NB4 (cell line): ENCODE data around the gene DSCAML1.

Experiments used
- DNase-seq: peaks from one replicate; pipeline ENCODE4 v3.0.0; 2010; ENCODE audit warnings: low read depth
- H3K4me3 ChIP-seq: one replicate; pipeline ENCODE4 v1.5.1; 2011; ENCODE audit warnings: mild to moderate bottlenecking, low read depth, low read length, moderate library complexity
- MAX ChIP-seq: IDR thresholded peaks from 2 replicates; pipeline ENCODE4 v1.6.1; 2011; ENCODE audit warnings: low read depth, low read length
- MYC ChIP-seq: IDR thresholded peaks from 2 replicates; pipeline ENCODE4 v1.6.1; 2011; ENCODE audit warnings: low read depth, low read length
- POLR2A ChIP-seq: IDR thresholded peaks from 2 replicates; pipeline ENCODE4 v1.6.1; 2011; ENCODE audit warnings: mild to moderate bottlenecking; ENCODE audit not compliant: insufficient read length; ENCODE audit errors: extremely low read depth
- TF ChIP-seq, protein P1 (sequence below): IDR thresholded peaks from one replicate; pipeline ENCODE4 v1.5.1; 2012; ENCODE audit warnings: low read depth, low read length

Gene DSCAML1

GRCh38 chr11:117792992-117793391, 4.0 kb downstream of the DSCAML1 start:
- DNase-seq: no peak
- TF ChIP-seq POLR2A (no peak), MYC (no peak), MAX (no peak)
- TF ChIP-seq, protein P1, sequence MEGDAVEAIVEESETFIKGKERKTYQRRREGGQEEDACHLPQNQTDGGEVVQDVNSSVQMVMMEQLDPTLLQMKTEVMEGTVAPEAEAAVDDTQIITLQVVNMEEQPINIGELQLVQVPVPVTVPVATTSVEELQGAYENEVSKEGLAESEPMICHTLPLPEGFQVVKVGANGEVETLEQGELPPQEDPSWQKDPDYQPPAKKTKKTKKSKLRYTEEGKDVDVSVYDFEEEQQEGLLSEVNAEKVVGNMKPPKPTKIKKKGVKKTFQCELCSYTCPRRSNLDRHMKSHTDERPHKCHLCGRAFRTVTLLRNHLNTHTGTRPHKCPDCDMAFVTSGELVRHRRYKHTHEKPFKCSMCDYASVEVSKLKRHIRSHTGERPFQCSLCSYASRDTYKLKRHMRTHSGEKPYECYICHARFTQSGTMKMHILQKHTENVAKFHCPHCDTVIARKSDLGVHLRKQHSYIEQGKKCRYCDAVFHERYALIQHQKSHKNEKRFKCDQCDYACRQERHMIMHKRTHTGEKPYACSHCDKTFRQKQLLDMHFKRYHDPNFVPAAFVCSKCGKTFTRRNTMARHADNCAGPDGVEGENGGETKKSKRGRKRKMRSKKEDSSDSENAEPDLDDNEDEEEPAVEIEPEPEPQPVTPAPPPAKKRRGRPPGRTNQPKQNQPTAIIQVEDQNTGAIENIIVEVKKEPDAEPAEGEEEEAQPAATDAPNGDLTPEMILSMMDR: no peak
- H3K4me3 ChIP-seq: no peak overlapping the region

- TF ChIP-seq POLR2A (no peak), MYC (no peak), MAX (no peak)
- TF ChIP-seq, protein P1: no peak
- no peak overlapping the region for H3K4me3 ChIP-seq
- no peak for DNase-seq
Measured at GRCh38 chr11:117792241-117792640, 4.8 kb downstream of the DSCAML1 start.

GRCh38 chr11:117790279-117790678, 6.7 kb downstream of the DSCAML1 start:
- no peak for DNase-seq
- TF ChIP-seq MYC (no peak), POLR2A (no peak), MAX (no peak)
- TF ChIP-seq, protein P1: no peak
- no peak overlapping the region for H3K4me3 ChIP-seq

DNA sequence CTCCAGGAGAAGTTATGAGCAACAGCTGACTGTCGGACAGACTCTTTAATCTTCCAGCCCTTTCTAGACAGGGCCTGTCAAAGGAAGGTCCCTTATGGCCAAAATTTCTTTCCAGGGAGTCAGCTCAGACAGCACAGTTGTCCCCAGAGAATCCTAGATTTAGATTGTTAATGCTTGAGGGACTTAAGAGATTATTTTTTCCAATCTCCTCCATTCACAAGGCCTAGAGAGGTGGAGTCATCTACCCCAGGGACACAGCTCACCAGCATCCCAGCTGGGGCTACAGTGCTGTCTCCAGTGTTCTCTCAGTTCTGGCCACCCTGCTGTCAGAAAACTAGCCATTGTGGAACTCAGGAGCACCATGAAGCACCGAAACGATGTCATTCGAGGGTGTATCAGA, 7.8 kb downstream of the DSCAML1 start:
- no peak overlapping the region for H3K4me3 ChIP-seq
- TF ChIP-seq MAX (no peak), MYC (no peak), POLR2A (no peak)
- TF ChIP-seq, protein P1: no peak
- no peak for DNase-seq

DNA sequence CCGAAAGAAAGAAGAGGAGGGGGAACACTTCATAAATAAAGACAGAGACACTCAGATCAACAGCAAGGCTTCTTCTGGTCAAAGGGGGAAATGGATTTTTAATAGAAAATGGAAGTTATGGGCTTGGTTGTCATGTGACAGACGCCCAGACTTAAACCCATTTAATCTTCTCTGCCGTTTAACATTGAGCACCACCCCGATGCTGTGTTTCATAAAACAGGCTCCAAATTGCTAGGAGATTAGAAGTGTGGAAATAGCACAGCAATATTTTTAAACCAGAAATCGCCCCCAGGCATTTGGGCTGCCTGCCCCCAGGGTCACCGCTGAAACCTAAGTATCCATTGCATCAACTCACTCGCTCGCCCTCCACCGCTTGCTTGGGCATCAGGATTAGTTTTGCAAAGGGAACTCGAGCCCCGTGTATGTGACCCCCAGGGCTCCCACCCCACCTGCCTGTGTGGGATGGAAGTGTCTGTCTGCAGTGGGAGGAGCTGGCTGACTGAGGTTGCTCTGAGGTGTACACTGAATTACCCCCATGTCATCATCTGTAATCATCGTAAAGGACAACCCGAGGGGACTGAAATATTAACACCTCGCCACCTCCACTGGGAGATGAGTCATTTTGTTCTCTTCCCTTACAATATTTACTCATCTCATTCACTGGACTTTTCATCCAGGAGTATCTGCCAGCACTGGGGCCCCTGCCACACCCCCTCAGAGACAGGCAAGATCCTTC, 10.7 kb downstream of the DSCAML1 start:
- no peak overlapping the region for H3K4me3 ChIP-seq
- TF ChIP-seq POLR2A: no peak
- TF ChIP-seq MYC: no peak
- TF ChIP-seq MAX: no peak
- TF ChIP-seq, protein P1: no peak
- no peak for DNase-seq

- TF ChIP-seq, protein P1: no peak
- TF ChIP-seq MYC (no peak), POLR2A (no peak), MAX (no peak)
- no peak overlapping the region for H3K4me3 ChIP-seq
- DNase-seq: no peak
Measured at GRCh38 chr11:117782101-117782500, 14.9 kb downstream of the DSCAML1 start.
